Right kidney (tissue), 1 donor: ENCODE data around the gene KCNQ1OT1.

ENCODE experiments used
- DNase-seq: peaks from one replicate; pipeline ENCODE4 v3.0.0-alpha.2; 2016

KCNQ1OT1 gene

DNA sequence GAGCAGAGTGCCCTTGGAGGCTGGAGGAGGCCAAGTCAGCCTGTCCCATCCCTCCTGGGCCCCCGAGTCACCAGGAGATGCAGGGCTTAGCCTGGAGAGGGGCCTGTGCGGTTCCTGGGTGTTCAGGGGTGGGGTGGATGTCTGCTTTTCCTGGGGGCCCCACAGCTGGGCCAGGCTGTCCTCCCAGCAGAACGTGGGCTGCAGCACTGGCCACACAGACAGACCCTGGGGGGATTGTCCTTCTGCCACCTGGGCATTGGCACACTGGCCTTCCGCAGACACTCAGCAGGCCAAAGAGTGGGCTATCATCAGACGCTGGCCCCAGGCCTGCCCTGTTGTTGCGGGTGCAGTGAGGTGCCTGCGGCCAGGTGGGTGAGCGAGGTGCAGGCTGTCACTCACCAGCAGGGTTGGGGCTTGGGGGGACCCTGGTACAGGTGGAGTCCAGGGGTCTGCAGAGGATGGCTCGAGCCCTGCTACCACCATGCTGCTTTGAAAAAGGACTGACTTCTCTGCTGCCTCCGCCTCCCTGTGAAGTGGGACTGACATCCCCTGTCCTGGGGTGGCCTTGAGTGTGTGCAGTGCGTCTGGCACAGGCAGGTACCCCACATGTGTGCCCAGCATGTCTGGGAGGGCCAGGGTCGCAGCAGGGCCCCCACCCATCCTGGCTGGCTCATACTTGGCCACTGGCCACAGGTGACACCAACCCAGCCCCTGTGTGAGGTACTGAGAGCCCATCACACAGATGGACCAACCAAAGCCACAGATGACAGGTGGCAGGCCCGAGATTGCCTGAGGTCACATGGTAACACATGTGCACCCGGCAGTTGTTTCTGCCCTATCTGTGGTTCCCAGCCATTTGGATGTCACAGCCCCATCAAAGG is 39.0 kb upstream of the KCNQ1OT1 start:
- DNase-seq, result no peak

DNA sequence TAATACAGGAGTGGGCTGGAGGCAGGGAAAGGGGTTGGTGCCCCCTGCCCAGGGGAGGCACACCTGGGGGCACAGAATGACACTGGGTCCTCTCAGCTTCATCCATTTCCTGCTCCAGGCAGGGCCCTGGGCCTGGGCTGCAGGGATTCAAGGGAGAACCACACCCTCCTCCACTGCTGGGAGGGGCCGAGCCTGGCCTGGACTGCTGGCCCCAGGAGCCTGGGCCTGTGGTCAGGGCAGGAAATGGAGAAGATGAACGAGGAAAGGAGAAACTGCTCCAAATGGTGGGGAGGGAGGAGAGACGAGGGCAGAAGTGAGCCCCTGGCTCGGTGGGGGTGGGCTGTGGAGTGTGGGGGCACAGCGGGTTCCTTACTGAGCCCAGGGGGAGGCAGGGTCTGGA is 38.1 kb upstream of the KCNQ1OT1 start:
- DNase-seq, result no peak

DNA sequence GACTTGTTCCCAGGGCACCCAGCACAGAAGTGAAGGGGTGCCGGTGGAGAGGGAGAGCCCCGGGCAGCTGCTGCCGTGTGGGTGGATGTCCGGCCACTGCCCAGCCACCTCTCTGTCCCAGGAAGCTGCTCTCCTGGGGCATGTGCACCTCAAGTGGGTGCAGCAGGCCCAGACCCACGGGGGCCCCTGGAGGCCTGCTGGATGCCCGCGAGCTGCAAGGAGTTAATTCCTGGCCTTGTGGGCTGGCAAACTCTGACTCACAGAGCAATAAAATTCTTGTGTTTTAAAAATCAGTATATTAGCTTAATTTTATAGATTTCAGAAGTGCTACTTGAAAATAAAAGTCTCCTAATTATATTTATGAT is 37.4 kb upstream of the KCNQ1OT1 start:
- no peak for DNase-seq

GRCh38 chr11:2736577-2737225 is 36.9 kb upstream of the KCNQ1OT1 start:
- DNase-seq, result no peak

DNA sequence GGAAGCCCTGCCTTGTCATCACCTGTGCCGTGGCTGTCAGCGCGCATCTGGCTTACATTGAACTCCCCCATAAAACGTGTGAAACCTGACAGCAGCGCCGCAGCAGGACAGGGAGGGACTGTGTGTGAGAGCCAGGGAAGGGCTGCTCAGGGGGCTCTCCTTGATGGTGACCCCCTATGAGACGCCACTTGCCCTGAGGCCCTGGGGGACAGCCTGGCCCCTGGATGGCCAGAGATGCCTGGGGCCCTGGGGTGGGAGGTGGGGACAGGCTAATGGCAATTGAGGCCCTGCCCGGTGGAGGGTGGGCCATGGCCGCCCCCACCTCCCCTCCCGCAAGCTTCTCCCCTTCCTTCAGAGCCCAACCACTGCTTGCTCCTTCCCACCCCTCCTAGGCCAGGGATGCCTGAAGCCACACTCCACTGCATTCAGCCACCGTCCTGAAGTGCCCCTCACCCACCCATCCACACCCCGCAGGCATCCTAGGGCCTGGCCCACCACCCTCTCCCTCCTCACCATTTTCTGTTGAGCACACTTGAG is 35.3 kb upstream of the KCNQ1OT1 start:
- no peak for DNase-seq

- no peak for DNase-seq
Measured at GRCh38 chr11:2734181-2735052, 34.6 kb upstream of the KCNQ1OT1 start.

DNA sequence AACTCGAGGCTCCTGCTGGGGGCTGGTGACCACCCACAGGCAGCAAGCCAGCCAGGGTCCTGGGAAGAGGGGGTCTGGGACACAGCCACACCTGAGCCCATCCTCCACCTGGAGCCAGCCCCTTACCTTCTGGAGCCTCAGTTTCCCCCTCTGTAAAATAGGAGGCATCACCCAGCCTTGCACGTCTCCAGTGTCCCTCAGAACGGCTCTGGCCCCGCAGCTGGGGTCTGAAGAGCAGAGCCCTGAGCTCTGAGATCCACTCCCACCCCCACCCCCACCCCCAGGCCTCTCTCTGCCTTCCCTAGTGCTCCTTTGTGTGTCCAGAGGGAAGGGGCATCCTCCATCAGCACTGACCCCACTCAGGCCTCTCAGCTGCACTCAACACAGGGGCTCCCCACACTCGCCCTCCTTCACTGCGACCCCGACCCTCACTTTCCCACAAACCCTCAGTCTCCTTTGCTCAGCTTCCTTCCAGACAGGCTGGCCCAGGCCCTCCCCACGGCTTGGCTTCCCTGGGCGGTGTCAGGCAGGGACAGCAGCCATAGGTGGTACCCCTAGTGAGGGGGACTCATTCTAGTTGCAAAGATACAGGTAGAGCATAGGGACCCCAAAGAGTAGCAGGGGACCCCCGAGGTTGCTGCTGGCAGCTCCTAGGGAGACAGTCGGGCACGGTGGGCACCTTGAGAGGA is 33.3 kb upstream of the KCNQ1OT1 start:
- DNase-seq, result no peak

GRCh38 chr11:2732261-2732939 is 32.6 kb upstream of the KCNQ1OT1 start:
- no peak for DNase-seq

- DNase-seq, result no peak
Measured at GRCh38 chr11:2731130-2732125, 31.6 kb upstream of the KCNQ1OT1 start.

DNA sequence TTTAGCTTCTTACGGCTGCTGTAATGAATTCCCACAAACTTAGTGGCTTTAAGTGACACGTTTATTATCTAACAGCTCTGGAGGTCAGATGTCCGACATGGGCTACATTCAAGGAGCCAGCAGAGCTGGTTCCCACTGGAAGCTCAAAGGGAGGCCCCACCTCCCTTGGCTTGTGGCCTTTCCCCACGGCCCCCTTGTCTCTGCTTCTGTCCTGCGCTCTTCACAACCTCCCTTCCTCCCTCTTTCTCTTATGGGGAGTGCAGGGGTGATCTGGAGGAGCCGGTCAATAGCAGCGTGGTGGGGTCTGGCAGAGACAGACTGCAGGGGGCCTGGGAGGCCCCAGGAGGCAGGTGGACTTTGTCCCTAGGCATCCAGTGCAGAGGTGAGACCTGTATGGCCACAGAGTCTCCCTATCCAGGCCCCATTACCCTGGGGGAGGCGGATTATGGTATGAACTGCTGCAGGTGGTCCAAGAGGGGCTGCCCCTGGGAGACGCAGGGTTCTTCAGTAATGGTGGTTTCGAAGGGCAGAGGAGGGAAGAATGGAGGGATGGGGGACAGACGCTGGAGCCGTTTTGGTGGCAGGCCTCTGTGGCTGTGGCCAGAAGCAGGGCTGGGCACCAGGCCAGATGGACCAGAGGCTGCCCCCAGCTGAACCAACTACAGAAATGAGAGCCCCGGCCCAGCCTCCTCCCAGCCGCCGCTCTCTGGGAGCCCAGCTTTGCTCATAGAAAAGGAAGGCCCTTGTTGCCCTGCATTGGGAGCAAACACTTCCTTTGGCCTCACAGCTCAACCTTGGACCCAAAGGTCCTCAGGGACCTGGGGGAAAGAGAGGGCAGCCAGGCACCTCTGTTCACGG is 30.7 kb upstream of the KCNQ1OT1 start:
- DNase-seq, result peak; percentile 65

GRCh38 chr11:2729841-2730240 is 30.0 kb upstream of the KCNQ1OT1 start:
- no peak for DNase-seq

DNA sequence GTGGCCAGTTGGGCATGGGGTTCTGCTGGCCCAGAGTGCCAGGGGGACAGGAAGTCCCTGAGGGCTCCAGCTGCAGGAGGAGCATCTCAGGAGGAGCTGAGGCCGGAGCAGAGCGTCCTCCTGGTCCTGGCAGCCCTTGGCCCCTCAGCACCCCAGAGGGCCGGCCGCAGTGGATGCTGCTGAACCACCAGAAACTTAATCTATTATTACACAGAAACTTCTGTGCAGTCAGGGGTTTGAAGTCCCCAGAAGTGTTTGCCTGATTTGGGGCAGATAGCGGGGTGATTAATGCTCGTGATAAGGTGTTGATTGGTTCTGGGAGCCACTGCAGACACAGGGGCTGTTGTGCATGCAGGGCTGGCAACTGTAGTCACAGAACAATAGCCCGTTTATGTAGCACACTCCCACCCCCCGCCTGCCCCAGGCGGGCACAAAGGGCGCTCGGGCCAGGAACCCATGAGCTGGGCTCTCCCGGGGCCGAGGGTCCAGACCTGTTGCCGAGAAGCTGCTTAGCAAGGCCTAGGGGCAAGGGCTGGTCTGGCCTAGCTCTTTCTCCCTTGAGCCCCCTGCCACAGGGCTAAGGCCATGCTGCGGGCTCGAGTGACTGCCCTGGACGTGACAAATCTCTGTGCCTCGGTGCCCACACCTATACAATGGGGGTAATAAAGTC is 29.0 kb upstream of the KCNQ1OT1 start:
- no peak for DNase-seq

DNA sequence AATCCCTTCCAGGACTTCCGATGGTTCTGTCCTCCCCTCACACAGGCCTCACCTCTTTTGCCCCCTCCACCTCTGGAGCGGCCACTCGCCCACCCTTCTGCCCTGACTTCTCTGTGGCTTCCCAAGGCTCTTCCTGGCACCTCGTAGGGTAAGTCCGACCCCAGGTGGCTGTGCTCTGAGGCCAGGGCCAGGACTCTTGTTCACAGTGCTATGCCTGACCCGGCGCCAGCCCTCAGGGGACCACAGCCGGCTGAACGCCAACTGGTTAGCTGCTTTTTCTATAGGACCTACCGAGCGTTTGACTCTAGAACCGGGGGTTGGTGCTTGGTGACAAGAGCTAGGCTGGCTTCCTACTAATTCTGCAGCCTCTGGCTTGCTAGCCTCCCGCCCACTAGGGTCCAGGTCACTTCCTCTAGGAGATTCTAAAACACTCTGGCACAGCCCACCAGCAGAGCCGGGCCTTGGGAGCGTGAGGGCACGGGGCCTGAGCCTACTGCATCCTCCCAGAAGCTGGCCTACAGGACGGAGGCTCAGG is 28.4 kb upstream of the KCNQ1OT1 start:
- no peak for DNase-seq

DNA sequence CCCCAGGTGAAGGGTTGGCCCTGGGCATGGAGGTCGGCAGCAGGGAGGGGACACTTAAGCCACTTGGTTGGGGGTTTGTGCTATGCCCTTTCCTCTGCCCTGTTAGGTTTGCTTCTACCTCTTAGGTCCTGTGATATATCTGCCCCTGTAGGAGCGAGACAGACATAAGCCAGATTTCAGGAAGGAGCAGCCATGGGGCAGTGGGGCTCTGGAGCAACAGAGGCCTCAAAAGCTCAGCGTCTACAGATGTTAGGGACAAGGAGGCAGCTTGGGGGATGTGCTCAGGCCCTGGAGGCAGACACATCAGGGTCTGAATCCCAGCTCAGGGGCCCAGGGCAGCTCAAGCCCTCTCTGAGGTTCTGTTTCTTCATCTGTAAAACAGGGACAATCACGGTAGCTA is 27.2 kb upstream of the KCNQ1OT1 start:
- DNase-seq, result no peak

DNA sequence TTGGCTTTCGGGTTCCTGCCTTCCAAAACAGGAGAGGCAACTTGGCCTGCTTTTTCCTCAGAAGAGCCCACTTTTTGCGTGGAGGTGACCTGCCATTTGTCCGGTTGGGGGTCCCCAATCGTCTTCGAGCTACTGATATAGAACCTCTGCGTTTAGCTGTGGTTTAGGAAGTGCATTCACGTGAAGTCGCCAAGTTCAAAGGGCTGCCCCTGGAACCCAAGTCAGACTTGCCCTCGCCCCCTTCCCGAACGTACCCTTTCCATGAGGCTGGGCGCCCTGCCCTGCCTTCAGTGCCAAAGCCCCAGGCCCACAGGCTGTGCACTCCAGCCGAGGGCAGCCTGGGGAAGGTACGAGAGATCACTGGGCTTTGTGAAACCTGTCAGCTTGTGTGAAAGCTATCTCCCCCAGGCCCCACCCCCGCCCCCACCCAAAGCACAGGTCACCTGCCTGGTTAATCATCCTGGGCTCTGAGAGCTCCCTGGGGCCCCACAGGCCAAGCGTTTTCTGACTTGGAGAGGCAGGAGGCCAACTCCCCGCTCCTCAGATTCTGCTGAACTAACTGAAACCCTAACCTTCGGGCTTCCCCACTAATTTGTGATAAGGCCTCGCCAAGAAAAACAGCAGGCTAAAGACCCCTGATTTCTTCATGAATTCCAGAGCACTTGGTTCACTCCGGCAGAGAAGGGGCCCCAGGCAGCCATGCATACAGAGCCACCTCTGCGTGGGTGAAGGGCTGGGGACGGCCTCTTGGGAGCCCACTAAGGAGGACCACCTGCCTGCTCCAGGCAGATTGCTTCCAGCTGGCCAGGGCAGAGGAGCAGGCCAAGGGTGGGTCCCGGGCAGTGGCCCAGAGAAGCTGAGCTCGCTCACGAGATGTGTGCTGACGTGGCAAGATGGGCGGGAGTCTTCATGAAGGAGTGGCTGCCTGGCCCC is 25.8 kb upstream of the KCNQ1OT1 start:
- DNase-seq, result peak; percentile 76

DNA sequence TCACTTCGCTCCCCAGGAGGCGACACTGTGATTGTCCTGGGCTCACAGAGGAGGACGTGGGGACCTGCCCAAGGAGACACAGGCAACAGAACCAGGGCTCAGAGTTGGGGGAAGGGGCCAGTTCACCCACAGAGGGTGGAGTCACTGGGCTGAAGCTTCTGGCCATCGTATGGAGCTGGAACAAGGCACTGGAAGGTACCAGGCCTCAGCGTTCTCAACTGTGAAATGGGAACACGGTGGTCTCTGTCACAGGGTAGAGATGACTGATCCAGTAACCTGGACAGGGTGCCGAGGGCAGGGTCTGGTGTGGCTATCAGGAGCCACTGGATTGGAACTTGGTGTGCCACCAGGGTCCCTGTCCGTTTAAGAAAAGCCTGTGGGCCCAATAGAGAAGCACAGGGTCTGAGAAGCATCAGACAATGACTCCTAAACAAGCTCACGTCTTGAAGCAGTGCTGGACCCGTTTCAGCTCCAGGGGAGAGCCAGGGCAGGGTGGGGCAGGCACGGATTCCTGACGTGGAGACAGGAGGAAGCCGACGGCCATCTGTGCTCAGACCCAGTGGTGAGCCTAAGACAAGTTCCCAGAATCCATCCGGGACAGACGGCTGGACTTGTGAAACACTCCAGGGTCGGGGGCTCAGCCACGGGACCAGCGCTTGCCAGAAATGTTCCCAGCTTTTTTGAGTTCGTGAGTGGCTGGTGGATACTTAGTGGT is 25.0 kb upstream of the KCNQ1OT1 start:
- no peak for DNase-seq
